ENCODE measurements around the gene NAALADL1. TPM values are rescaled to one million over a fixed set of nuclear protein-coding genes. Genes with fewer than 3 reads are reported as not detected.

Gene NAALADL1
- total RNA-seq, 1 donor from 2014 or later: 21.7 TPM

- H3K27me3 ChIP-seq (ENCODE audit: control insufficient read depth, insufficient read depth, low read length): no peaks in the 10 kb centered on the region
- H3K36me3 ChIP-seq (ENCODE audit: control insufficient read depth, insufficient read depth, low read length): no peaks in the 10 kb centered on the region
- no peak for DNase-seq (ENCODE audit: low read depth)
- TF ChIP-seq CTCF (IDR thresholded peaks at IDR 0.05; ENCODE audit: insufficient read depth, low read length, poor library complexity, severe bottlenecking): no peak
- H3K4me3 ChIP-seq (ENCODE audit: low read depth, low read length): no peak overlapping the region
Observed at GRCh38 chr11:65002706-65003105, 55.6 kb downstream of the NAALADL1 start.

- DNase-seq (ENCODE audit: low read depth): no peak
- Histone ChIP-seq H3K4me3 (ENCODE audit: low read depth, low read length) (no peak overlapping the region), H3K27me3 (ENCODE audit: control insufficient read depth, insufficient read depth, low read length) (no peaks in the 10 kb centered on the region), H3K36me3 (ENCODE audit: control insufficient read depth, insufficient read depth, low read length) (no peaks in the 10 kb centered on the region)
- no peak for TF ChIP-seq CTCF (IDR thresholded peaks at IDR 0.05; ENCODE audit: insufficient read depth, low read length, poor library complexity, severe bottlenecking)
Observed at GRCh38 chr11:64999478-64999877, 58.9 kb downstream of the NAALADL1 start.

- no peak overlapping the region for H3K4me3 ChIP-seq (ENCODE audit: low read depth, low read length)
- H3K36me3 ChIP-seq (ENCODE audit: control insufficient read depth, insufficient read depth, low read length): no peaks in the 10 kb centered on the region
- H3K27me3 ChIP-seq (ENCODE audit: control insufficient read depth, insufficient read depth, low read length): no peaks in the 10 kb centered on the region
- DNase-seq (ENCODE audit: low read depth): no peak
- no peak for TF ChIP-seq CTCF (IDR thresholded peaks at IDR 0.05; ENCODE audit: insufficient read depth, low read length, poor library complexity, severe bottlenecking)
Observed at GRCh38 chr11:64998690-64999431, 59.5 kb downstream of the NAALADL1 start.

- Histone ChIP-seq H3K36me3 (ENCODE audit: control insufficient read depth, insufficient read depth, low read length) (no peaks in the 10 kb centered on the region), H3K4me3 (ENCODE audit: low read depth, low read length) (no peak overlapping the region), H3K27me3 (ENCODE audit: control insufficient read depth, insufficient read depth, low read length) (no peaks in the 10 kb centered on the region)
- TF ChIP-seq CTCF (IDR thresholded peaks at IDR 0.05; ENCODE audit: insufficient read depth, low read length, poor library complexity, severe bottlenecking): no peak
- DNase-seq (ENCODE audit: low read depth): no peak
Observed at GRCh38 chr11:64998141-64998540, 60.2 kb downstream of the NAALADL1 start.

GRCh38 chr11:64996710-64997380, 61.5 kb downstream of the NAALADL1 start, which contains the start of gene BATF2:
Gene BATF2, minus strand, starts transcription at chr11:64996971. Its CDS starts 57 bp downstream, at chr11:64996914.
- no peak within 1 kb of the TSS for H3K4me3 ChIP-seq (ENCODE audit: low read depth, low read length)
- DNase-seq (ENCODE audit: low read depth): no peak
- no peaks in the 10 kb centered on the region for H3K27me3 ChIP-seq (ENCODE audit: control insufficient read depth, insufficient read depth, low read length)
- no peaks in the 10 kb centered on the region for H3K36me3 ChIP-seq (ENCODE audit: control insufficient read depth, insufficient read depth, low read length)
- TF ChIP-seq CTCF (IDR thresholded peaks at IDR 0.05; ENCODE audit: insufficient read depth, low read length, poor library complexity, severe bottlenecking): peak; percentile 56
